Coronary artery (tissue), 2 donors: ENCODE results near the gene IFNAR2.

Experiments used
- DNase-seq: peaks from one replicate; pipeline ENCODE4 v3.0.0-alpha.2; 2017; ENCODE audit warnings: low spot score
- H3K27ac ChIP-seq, 2 donors: fragments of 200-600 bp; sonication (generic); one replicate each; pipeline ENCODE4 v1.5.1; 2016 to 2019
- H3K4me3 ChIP-seq: fragments of 200-600 bp; sonication (generic); 2 replicates; pipeline ENCODE4 v1.5.1; 2016; ENCODE audit warnings: mild to moderate bottlenecking, moderate library complexity
- TF ChIP-seq, protein P1 (sequence below): fragments of 200-600 bp; sonication (generic); IDR thresholded peaks from one replicate; pipeline ENCODE4 v1.5.1; 2019; ENCODE audit warnings: antibody characterized with exemption

Gene IFNAR2

DNA sequence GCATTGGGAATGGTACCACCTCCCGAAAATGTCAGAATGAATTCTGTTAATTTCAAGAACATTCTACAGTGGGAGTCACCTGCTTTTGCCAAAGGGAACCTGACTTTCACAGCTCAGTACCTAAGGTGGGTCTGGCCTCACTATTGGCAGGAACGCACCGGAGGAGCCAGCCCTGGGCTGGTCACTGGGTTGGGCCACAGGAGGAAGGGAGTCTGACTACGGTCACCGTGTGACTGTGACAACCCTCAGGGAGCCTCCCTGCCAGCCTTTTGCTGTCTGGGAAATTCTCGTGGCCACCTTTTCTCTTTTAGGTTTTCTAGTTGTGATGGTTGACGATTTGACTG is 38.6 kb downstream of the IFNAR2 start:
- no peak for DNase-seq
- TF ChIP-seq, protein P1, sequence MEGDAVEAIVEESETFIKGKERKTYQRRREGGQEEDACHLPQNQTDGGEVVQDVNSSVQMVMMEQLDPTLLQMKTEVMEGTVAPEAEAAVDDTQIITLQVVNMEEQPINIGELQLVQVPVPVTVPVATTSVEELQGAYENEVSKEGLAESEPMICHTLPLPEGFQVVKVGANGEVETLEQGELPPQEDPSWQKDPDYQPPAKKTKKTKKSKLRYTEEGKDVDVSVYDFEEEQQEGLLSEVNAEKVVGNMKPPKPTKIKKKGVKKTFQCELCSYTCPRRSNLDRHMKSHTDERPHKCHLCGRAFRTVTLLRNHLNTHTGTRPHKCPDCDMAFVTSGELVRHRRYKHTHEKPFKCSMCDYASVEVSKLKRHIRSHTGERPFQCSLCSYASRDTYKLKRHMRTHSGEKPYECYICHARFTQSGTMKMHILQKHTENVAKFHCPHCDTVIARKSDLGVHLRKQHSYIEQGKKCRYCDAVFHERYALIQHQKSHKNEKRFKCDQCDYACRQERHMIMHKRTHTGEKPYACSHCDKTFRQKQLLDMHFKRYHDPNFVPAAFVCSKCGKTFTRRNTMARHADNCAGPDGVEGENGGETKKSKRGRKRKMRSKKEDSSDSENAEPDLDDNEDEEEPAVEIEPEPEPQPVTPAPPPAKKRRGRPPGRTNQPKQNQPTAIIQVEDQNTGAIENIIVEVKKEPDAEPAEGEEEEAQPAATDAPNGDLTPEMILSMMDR, result no peak
- H3K27ac ChIP-seq, result no peak overlapping the region
- no peak overlapping the region for H3K4me3 ChIP-seq

DNA sequence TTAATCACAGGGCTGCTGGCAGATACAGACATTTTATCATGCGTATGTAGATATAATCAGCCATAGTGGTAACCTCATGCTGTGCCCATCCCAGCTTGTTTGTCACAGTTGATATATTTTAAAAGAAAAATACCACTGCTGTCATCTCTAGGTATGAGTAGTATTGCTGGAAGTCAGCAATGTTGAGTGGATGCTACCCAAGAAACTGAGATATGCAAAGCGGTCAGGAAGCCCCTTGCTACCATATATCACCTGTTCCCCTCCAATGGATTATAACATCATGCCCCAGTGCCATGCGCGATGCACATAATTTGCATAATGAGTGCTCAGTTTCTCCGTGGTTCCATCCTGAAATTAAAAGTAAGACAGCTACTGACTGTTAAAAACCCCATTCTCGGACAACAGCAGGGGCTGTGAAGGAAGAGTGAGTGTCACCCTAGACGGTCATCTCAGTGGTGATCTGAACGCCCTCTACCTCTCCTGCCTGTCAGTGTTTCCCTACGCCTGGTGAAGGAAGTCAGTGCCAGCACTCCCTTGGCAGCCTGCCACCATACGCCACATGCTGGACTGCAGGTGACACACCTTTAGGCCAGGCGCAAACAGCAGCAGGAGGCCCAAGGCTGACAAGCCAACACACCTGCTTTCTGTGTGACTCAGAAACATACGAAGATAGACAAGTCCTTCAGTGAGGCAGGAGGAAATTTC is 39.2 kb downstream of the IFNAR2 start:
- Histone ChIP-seq H3K27ac (no peak overlapping the region), H3K4me3 (no peak overlapping the region)
- TF ChIP-seq, protein P1, result no peak
- DNase-seq, result no peak

DNA sequence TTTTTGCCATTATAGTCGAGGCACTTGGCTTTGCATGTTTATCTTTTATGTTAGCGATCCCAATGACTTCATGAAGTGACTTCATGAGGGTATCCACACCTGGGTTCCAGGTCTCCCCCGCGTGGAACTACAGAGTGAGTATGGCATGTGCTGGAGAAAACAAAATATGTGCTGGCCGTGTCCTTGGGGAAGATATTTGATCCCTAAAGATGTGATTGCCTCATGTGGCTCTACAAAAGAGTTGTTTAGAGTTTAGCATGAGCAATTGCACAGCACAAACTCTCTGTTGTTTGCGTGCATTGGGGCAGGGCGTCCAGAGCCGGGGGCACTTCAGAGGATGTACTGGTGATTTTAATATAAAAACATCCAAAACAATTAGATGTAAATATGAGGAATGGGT is 41.2 kb downstream of the IFNAR2 start:
- no peak for DNase-seq
- H3K27ac ChIP-seq, result no peak overlapping the region
- H3K4me3 ChIP-seq, result no peak overlapping the region
- TF ChIP-seq, protein P1, result no peak

DNA sequence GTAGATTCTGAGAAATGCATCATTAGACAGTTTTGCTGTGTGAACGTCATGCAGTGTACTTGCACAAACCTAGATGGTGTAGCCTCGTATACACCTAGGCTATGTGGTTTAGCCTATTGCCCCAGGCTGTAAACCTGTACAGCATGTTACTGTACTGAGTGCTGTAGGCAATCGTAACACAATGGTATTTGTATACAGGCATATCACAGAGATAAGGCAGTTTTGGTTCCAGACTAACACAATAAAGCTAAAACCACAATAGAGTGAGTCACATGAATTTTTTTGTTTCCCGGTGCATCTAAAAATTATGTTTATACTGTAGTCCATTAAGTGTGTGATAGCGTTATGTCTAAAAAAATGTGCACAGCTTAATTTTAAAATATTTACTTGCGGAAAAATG is 43.3 kb downstream of the IFNAR2 start:
- TF ChIP-seq, protein P1, result no peak
- no peak for DNase-seq
- no peak overlapping the region for H3K27ac ChIP-seq
- no peak overlapping the region for H3K4me3 ChIP-seq

DNA sequence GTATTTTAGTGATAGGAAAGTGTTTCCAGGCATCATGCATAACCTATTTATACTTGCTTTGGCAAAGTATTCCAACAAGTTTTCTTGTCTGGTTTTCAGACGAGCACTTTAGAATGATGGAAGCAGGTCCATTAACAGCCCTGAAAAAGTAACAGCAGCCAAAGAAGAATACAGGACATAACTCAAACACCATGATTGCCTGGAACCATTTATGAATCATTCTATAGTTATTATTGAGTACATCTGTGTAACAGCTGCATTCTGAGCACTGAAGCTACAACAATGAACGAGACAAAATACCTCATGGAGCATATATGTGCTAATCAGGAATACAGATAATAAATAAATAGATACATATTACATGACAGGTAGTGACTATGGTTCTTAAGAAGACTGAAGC is 49.0 kb downstream of the IFNAR2 start:
- no peak overlapping the region for H3K27ac ChIP-seq
- TF ChIP-seq, protein P1, result no peak
- no peak overlapping the region for H3K4me3 ChIP-seq
- DNase-seq, result no peak

DNA sequence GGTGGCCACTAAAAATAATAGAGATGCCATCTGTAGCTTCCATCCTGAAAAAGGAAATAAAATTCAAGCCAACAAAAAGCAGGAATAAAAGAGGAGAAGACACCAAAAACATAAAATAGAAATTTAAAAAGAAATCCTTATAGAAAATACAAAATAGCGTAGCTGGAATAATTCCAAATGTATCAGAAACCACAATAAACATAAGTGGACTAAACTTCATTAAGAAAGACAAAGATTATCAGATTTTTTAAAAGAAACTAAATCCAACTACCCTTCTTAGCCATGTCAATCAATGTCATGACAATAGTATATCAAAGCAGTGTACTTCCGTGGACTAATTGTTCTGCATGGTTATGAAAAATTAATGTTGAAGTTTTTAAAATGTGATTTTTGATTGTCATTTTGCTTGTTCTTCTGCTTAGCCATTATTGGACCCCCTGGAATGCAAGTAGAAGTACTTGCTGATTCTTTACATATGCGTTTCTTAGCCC is 49.6 kb downstream of the IFNAR2 start:
- DNase-seq, result no peak
- H3K4me3 ChIP-seq, result no peak overlapping the region
- TF ChIP-seq, protein P1, result no peak
- no peak overlapping the region for H3K27ac ChIP-seq
